Measurements from ENCODE around the gene SHISA8.

SHISA8 gene

DNA sequence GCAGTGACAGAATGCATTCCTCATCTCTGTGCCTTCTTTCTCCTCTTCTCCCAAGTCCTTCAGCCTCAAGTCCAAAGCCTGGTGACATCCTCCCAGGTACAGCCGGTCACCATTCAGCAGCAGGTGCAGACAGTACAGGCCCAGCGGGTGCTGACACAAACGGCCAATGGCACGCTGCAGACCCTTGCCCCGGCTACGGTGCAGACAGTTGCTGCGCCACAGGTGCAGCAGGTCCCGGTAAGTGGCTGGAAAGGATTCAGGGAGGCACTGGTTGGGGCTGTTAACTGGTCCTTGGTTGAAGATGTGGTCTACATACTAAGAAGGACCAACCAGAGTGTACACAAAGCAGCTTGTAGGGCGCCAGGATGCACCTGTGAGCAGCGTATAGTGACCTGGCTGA, 46.3 kb downstream of the SHISA8 start:
- H3K36me3 Mint-ChIP-seq (ENCODE audit: low read depth): peaks cover 53% of the 10 kb centered on the region
- H3K27ac Mint-ChIP-seq: no peak overlapping the region
- no peaks in the 10 kb centered on the region for H3K9me3 Mint-ChIP-seq
- no peak for TF ChIP-seq CTCF (IDR thresholded peaks at IDR 0.05; ENCODE audit: unreplicated experiment in 3 of 3)
- no peak overlapping the region for H3K4me3 Mint-ChIP-seq
- H3K27me3 Mint-ChIP-seq (ENCODE audit: low read depth): no peaks in the 10 kb centered on the region
- peaks cover under 1% of the 10 kb centered on the region for H3K4me1 Mint-ChIP-seq

DNA sequence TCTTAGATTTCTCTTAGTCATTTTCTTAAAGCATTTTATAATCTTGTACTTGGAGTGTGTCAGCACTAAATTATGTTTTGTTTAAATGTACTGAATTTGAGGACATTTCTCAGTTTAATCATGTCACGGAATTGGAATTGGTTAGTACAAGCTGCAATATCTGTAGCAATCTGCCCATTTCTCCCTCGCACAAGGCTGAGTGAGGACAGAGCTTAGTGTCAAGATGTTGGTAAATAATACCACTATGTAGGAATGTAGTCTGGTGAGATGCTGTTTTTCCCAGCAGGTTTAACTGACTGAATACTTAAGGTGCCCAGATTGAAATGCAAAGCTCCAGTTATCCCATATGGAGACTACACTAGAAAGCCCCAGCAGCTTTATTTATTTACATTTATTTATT, 51.4 kb downstream of the SHISA8 start:
- no peak for TF ChIP-seq CTCF (IDR thresholded peaks at IDR 0.05; ENCODE audit: unreplicated experiment in 3 of 3)

GRCh38 chr22:41862530-41863266, 52.2 kb downstream of the SHISA8 start:
- no peak for TF ChIP-seq CTCF (IDR thresholded peaks at IDR 0.05; ENCODE audit: unreplicated experiment in 3 of 3)
- no peak overlapping the region for H3K4me3 Mint-ChIP-seq
- H3K27ac Mint-ChIP-seq: peak overlapping the region; percentile 50 to 91 (median 80)
- no peaks in the 10 kb centered on the region for H3K9me3 Mint-ChIP-seq
- peaks cover 34% of the 10 kb centered on the region for H3K4me1 Mint-ChIP-seq
- H3K36me3 Mint-ChIP-seq (ENCODE audit: low read depth): peaks cover 21% of the 10 kb centered on the region
- no peaks in the 10 kb centered on the region for H3K27me3 Mint-ChIP-seq (ENCODE audit: low read depth)

More for the DNA sequence above, 51.4 kb downstream of the SHISA8 start:
- H3K9me3 Mint-ChIP-seq: no peaks in the 10 kb centered on the region
- H3K36me3 Mint-ChIP-seq (ENCODE audit: low read depth): peaks cover 24% of the 10 kb centered on the region
- H3K4me1 Mint-ChIP-seq: peaks cover 27% of the 10 kb centered on the region
- no peaks in the 10 kb centered on the region for H3K27me3 Mint-ChIP-seq (ENCODE audit: low read depth)
- H3K27ac Mint-ChIP-seq: peak overlapping the region; percentile 50 to 91 (median 80)
- no peak overlapping the region for H3K4me3 Mint-ChIP-seq

DNA sequence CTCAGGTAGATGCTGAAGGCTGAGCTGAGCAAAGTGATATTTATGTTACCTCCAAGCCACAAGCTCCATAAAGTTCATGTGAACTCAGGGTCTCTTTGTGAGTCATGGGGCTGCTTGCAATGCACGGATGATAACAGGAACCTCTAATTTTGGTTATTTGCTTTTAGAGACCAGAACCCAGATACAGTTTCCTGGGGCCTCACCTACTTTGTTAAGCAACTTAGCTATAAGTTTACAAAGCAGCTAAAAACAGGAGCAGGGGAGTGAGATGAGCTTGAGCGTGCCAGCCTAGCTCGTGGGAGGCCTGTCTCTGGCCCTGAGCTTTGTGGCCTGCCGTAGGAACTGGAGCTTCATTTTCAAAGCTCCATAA, 52.7 kb downstream of the SHISA8 start:
- no peaks in the 10 kb centered on the region for H3K27me3 Mint-ChIP-seq (ENCODE audit: low read depth)
- peaks cover 39% of the 10 kb centered on the region for H3K4me1 Mint-ChIP-seq
- H3K4me3 Mint-ChIP-seq: no peak overlapping the region
- H3K36me3 Mint-ChIP-seq (ENCODE audit: low read depth): peaks cover 17% of the 10 kb centered on the region
- TF ChIP-seq CTCF (IDR thresholded peaks at IDR 0.05; ENCODE audit: unreplicated experiment in 3 of 3): no peak
- no peaks in the 10 kb centered on the region for H3K9me3 Mint-ChIP-seq
- H3K27ac Mint-ChIP-seq: peak overlapping the region; percentile 50 to 91 (median 80)
